DOHH2 (cell line): ENCODE data around the gene KCNQ1.

ENCODE experiments used
- CTCF ChIP-seq: fragments of 200-600 bp; sonication (generic); IDR thresholded peaks from one replicate; pipeline ENCODE4 v1.5.1; 2014; ENCODE audit warnings: antibody characterized with exemption, mild to moderate bottlenecking, low read depth, low read length; ENCODE audit not compliant: poor library complexity, severe bottlenecking
- EZH2phosphoT487 ChIP-seq: fragments of 200-600 bp; sonication (generic); IDR thresholded peaks from 2 replicates; pipeline ENCODE4 v1.6.1; 2017; ENCODE audit warnings: borderline replicate concordance, mild to moderate bottlenecking, antibody characterized with exemption, low read length, moderate library complexity, mixed read lengths

DNA sequence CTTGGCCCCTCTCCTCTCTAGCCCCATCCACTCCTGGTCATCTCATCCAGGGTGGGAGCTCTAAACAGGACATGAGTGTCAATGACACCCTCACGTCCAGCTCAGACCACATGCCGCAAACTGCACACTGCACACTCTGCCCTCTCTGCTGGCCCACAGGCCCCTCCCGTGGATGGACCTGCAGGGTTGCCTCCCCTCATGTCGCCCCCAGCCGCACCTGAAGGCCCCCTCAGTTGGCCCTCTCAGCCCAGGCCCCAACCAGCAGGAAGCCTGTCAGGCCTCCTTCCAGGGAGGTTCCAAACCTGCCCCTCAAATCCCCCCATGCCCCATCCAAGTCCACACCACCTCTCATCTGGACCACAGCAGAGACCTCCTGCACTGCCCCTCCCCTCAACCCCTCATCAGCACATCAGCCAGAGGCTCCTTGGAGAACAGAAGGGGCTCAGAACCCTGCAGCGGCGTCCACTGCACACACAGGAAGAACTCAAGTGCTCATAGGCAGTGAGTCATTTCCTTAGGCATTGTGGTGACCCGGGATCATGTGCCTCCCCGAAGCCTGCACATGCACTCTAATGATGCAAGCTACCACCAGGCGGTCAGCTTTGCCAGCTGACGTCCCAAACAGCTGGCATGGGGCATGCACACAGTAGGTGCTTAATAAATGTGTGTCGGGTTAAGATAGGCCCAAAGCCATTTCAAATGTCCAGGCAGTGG lies 453.7 kb downstream of the KCNQ1 start:
- TF ChIP-seq CTCF (no peak), EZH2phosphoT487 (no peak)
